ENCODE measurements around the gene OTULINL.

Gene OTULINL

DNA sequence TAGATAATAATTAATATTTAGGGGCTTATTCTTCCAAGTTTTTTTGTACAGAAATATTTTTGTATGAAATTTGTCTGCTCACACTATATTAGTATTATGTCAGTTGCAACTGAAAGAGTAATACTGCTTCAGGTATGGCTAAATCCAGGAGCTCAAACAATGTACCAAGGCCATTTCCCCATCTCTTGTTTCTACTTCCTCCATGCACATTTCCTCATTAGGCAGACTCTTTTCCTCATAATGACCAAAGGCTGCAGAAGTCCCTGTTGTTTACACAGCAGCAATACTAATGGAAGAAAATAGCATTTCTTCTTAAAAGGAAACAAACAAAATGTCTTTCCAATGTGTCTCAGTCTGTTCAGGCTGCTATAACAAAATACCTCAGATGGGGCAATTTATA, 9.2 kb upstream of the OTULINL start:
- no peaks in the 10 kb centered on the region; the same call in 1 of the 2 replicates for H3K9me3 ChIP-seq
- DNase-seq = no peak
- H3K27me3 ChIP-seq = no peaks in the 10 kb centered on the region
- H3K4me1 ChIP-seq = no peaks in the 10 kb centered on the region
- H3K36me3 ChIP-seq = no peaks in the 10 kb centered on the region
- no peak overlapping the region for H3K4me3 ChIP-seq (ENCODE audit: low read depth, low read length)
- TF ChIP-seq, protein P1, sequence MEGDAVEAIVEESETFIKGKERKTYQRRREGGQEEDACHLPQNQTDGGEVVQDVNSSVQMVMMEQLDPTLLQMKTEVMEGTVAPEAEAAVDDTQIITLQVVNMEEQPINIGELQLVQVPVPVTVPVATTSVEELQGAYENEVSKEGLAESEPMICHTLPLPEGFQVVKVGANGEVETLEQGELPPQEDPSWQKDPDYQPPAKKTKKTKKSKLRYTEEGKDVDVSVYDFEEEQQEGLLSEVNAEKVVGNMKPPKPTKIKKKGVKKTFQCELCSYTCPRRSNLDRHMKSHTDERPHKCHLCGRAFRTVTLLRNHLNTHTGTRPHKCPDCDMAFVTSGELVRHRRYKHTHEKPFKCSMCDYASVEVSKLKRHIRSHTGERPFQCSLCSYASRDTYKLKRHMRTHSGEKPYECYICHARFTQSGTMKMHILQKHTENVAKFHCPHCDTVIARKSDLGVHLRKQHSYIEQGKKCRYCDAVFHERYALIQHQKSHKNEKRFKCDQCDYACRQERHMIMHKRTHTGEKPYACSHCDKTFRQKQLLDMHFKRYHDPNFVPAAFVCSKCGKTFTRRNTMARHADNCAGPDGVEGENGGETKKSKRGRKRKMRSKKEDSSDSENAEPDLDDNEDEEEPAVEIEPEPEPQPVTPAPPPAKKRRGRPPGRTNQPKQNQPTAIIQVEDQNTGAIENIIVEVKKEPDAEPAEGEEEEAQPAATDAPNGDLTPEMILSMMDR (IDR thresholded peaks at IDR 0.05; ENCODE audit: low read depth, low read length) = no peak

DNA sequence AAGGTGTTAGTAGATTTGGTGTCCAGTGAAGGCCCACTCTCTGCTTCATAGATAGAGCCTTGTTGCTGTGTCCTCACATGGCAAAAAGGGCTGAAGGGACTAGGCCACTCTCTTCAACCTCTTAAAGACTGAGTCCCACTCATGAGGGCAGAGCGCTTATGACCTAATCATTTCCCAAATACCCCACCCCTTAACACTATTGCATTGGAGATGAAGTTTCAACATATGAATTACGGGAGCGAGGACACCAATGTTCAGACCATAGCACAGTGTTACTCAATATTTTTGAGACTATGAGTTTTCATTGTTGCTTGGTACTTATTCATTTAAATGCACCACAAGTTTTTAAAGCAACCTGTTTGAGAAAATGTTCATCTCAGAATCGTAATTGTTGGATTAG, 8.8 kb upstream of the OTULINL start:
- no peak for DNase-seq

DNA sequence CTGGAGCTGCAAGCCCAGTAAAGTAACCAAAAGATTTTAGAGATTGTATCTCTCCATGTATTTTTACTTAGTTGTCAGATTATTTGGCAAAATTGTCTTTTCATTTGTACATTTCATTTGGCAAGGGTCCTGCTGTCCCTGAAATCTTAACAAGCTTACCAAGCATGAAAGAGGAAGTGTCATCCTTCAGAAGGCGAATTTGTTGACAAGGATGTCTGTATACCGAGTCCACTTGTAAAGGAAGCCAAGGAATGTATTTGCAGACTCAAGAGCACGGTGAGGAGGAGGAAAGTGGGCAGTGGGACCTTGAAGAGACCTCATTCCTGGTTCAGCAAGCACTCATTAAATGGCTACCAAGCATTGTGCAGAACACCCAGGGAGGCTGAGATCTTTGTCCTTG, 7.5 kb upstream of the OTULINL start:
- no peaks in the 10 kb centered on the region for H3K36me3 ChIP-seq
- no peak overlapping the region for H3K4me3 ChIP-seq (ENCODE audit: low read depth, low read length)
- TF ChIP-seq, protein P1 (IDR thresholded peaks at IDR 0.05; ENCODE audit: low read depth, low read length) = no peak

More for the DNA sequence above, 8.8 kb upstream of the OTULINL start:
- Histone ChIP-seq H3K27me3 (no peaks in the 10 kb centered on the region), H3K4me1 (no peaks in the 10 kb centered on the region), H3K9me3 (no peaks in the 10 kb centered on the region; the same call in 1 of the 2 replicates), H3K36me3 (no peaks in the 10 kb centered on the region), H3K4me3 (ENCODE audit: low read depth, low read length) (no peak overlapping the region)
- TF ChIP-seq, protein P1 (IDR thresholded peaks at IDR 0.05; ENCODE audit: low read depth, low read length) = no peak

GRCh38 chr5:14574891-14575508, 6.6 kb upstream of the OTULINL start:
- no peaks in the 10 kb centered on the region for H3K36me3 ChIP-seq
- no peaks in the 10 kb centered on the region for H3K27me3 ChIP-seq
- no peaks in the 10 kb centered on the region; the same call in 1 of the 2 replicates for H3K9me3 ChIP-seq
- TF ChIP-seq, protein P1 (IDR thresholded peaks at IDR 0.05; ENCODE audit: low read depth, low read length) = no peak
- H3K4me1 ChIP-seq = no peaks in the 10 kb centered on the region
- H3K4me3 ChIP-seq (ENCODE audit: low read depth, low read length) = no peak overlapping the region
- no peak for DNase-seq

More for the DNA sequence above, 7.5 kb upstream of the OTULINL start:
- no peak for DNase-seq
- no peaks in the 10 kb centered on the region for H3K4me1 ChIP-seq
- no peaks in the 10 kb centered on the region for H3K27me3 ChIP-seq
- H3K9me3 ChIP-seq = no peaks in the 10 kb centered on the region; the same call in 1 of the 2 replicates

GRCh38 chr5:14576206-14576605, 5.4 kb upstream of the OTULINL start:
- Histone ChIP-seq H3K27me3 (no peaks in the 10 kb centered on the region), H3K4me1 (no peaks in the 10 kb centered on the region), H3K9me3 (no peaks in the 10 kb centered on the region; the same call in 1 of the 2 replicates), H3K36me3 (no peaks in the 10 kb centered on the region), H3K4me3 (ENCODE audit: low read depth, low read length) (no peak overlapping the region)
- TF ChIP-seq, protein P1 (IDR thresholded peaks at IDR 0.05; ENCODE audit: low read depth, low read length) = no peak
- no peak for DNase-seq

- DNase-seq = no peak
- no peaks in the 10 kb centered on the region; the same call in 1 of the 2 replicates for H3K9me3 ChIP-seq
- TF ChIP-seq, protein P1 (IDR thresholded peaks at IDR 0.05; ENCODE audit: low read depth, low read length) = no peak
- H3K27me3 ChIP-seq = no peaks in the 10 kb centered on the region
- H3K36me3 ChIP-seq = no peaks in the 10 kb centered on the region
- H3K4me3 ChIP-seq (ENCODE audit: low read depth, low read length) = no peak overlapping the region
- no peaks in the 10 kb centered on the region for H3K4me1 ChIP-seq
Observed at GRCh38 chr5:14577079-14577725, 4.4 kb upstream of the OTULINL start.
